Stimulated activated naive B cell treated with anti-CD40 and anti-IgM and Interleukin-4, amounts not matched to agents 10 μg/mL and 1 μg/mL and 100 μg/mL, for 72 hours (primary cell): ENCODE results near the gene REEP6.
A peak's percentile ranks its signal among the peaks of the same experiment; 100 is the strongest.
"Not testable (repeated sequence)": the region's sequence is repeated elsewhere in the genome, so short reads cannot be mapped to it uniquely, and the experiment has no call there.

Experiments used
- ATAC-seq, 2 donors: fragments of 150-1000 bp; cut with Tn5 transposase; replicated peaks; 2 replicates each; pipeline ENCODE4 v1.10.0; 2021; ENCODE audit warnings: moderate library complexity in 1 of 2
- DNase-seq: peaks from one replicate; pipeline ENCODE4 v3.0.0; 2021
- H3K27ac Mint-ChIP-seq: one replicate; pipeline ENCODE4 v1.8.0; 2022; ENCODE audit warnings: mild to moderate bottlenecking, mixed read lengths
- H3K27me3 Mint-ChIP-seq, 2 donors: one replicate each; pipeline ENCODE4 v1.8.0; 2022; ENCODE audit warnings: mixed read lengths in 2 of 2
- H3K36me3 Mint-ChIP-seq, 2 donors: one replicate each; pipeline ENCODE4 v1.8.0; 2022; ENCODE audit warnings: mixed read lengths in 2 of 2, mild to moderate bottlenecking in 1 of 2
- H3K4me1 Mint-ChIP-seq, 2 donors: one replicate each; pipeline ENCODE4 v1.8.0; 2022; ENCODE audit warnings: mixed read lengths in 2 of 2, mild to moderate bottlenecking in 1 of 2
- H3K4me3 Mint-ChIP-seq, 2 donors: one replicate each; pipeline ENCODE4 v1.8.0; 2022; ENCODE audit warnings: mild to moderate bottlenecking in 2 of 2, mixed read lengths in 2 of 2, moderate library complexity in 1 of 2
- H3K9me3 Mint-ChIP-seq, 2 donors: one replicate each; pipeline ENCODE4 v1.8.0; 2022; ENCODE audit warnings: mixed read lengths in 2 of 2, mild to moderate bottlenecking in 1 of 2

Gene REEP6

GRCh38 chr19:1509602-1510441, 18.8 kb downstream of the REEP6 start:
- Mint-ChIP-seq H3K4me1 (peaks cover 8 to 13% of the 10 kb centered on the region in 2 donors), H3K27me3 (peaks cover 53 to 86% of the 10 kb centered on the region in 2 donors), H3K4me3 (no peak overlapping the region), H3K36me3 (peaks cover 4 to 5% of the 10 kb centered on the region in 2 donors), H3K27ac (no peak overlapping the region), H3K9me3 (peaks cover 4 to 7% of the 10 kb centered on the region in 2 donors)
- ATAC-seq (no peak), DNase-seq (no peak)

GRCh38 chr19:1510442-1510806, 19.4 kb downstream of the REEP6 start:
- Mint-ChIP-seq H3K4me3 (no peak overlapping the region), H3K4me1 (peaks cover 8 to 13% of the 10 kb centered on the region in 2 donors), H3K27me3 (peaks cover 51 to 86% of the 10 kb centered on the region in 2 donors), H3K9me3 (peaks cover 4 to 6% of the 10 kb centered on the region in 2 donors), H3K36me3 (peaks cover 4 to 5% of the 10 kb centered on the region in 2 donors), H3K27ac (no peak overlapping the region)
- ATAC-seq (no peak), DNase-seq (no peak)

GRCh38 chr19:1510807-1511206, 19.8 kb downstream of the REEP6 start:
- DNase-seq = no peak
- H3K36me3 Mint-ChIP-seq = peaks cover 4 to 5% of the 10 kb centered on the region in 2 donors
- no peak for ATAC-seq
- peaks cover 47 to 86% of the 10 kb centered on the region in 2 donors for H3K27me3 Mint-ChIP-seq
- peaks cover 4% of the 10 kb centered on the region in 2 donors for H3K9me3 Mint-ChIP-seq
- H3K4me3 Mint-ChIP-seq = no peak overlapping the region
- no peak overlapping the region for H3K27ac Mint-ChIP-seq
- H3K4me1 Mint-ChIP-seq = peaks cover 8 to 13% of the 10 kb centered on the region in 2 donors

GRCh38 chr19:1511318-1512317, 20.6 kb downstream of the REEP6 start:
- no peak for DNase-seq
- Mint-ChIP-seq H3K27me3 (peaks cover 48 to 85% of the 10 kb centered on the region in 2 donors), H3K4me1 (peaks cover 8 to 10% of the 10 kb centered on the region in 2 donors), H3K27ac (no peak overlapping the region), H3K4me3 (no peak overlapping the region), H3K36me3 (peaks cover 3 to 4% of the 10 kb centered on the region in 2 donors), H3K9me3 (peaks cover 0 to 5% of the 10 kb centered on the region in 2 donors)
- ATAC-seq = no peak

GRCh38 chr19:1512671-1513498, 21.9 kb downstream of the REEP6 start, which contains the start of gene ADAMTSL5:
TSS of gene ADAMTSL5 (minus strand) at chr19:1513019. CDS start at chr19:1510943, 2,076 bp downstream.
- H3K4me1 Mint-ChIP-seq = peaks cover 4 to 5% of the 10 kb centered on the region in 2 donors
- DNase-seq = no peak

GRCh38 chr19:1513499-1514294, 22.7 kb downstream of the REEP6 start:
- H3K4me3 Mint-ChIP-seq = peak overlapping the region; percentile 32 to 39
- peak; percentile 50 to 52 for ATAC-seq

More at GRCh38 chr19:1512671-1513498, 21.9 kb downstream of the REEP6 start, which contains the start of gene ADAMTSL5:
- Mint-ChIP-seq H3K36me3 (peaks cover 1% of the 10 kb centered on the region in 2 donors), H3K4me3 (peak within 1 kb of the TSS; percentile 63 to 72), H3K9me3 (peaks cover 0 to 3% of the 10 kb centered on the region in 2 donors), H3K27ac (peak within 1 kb of the TSS; percentile 60), H3K27me3 (peaks cover 53 to 80% of the 10 kb centered on the region in 2 donors)
- peak; percentile 82 for ATAC-seq

GRCh38 chr19:1514295-1514661, 23.3 kb downstream of the REEP6 start:
- H3K4me3 Mint-ChIP-seq = no peak overlapping the region
- no peak for DNase-seq
- no peak for ATAC-seq
- peaks cover 0 to 2% of the 10 kb centered on the region in 2 donors for H3K9me3 Mint-ChIP-seq
- H3K27ac Mint-ChIP-seq = no peak overlapping the region
- H3K27me3 Mint-ChIP-seq = peaks cover 62 to 79% of the 10 kb centered on the region in 2 donors
- peaks cover 0 to 3% of the 10 kb centered on the region in 2 donors for H3K4me1 Mint-ChIP-seq
- no peaks in the 10 kb centered on the region for H3K36me3 Mint-ChIP-seq

More at GRCh38 chr19:1513499-1514294, 22.7 kb downstream of the REEP6 start:
- peaks cover 0 to 2% of the 10 kb centered on the region in 2 donors for H3K9me3 Mint-ChIP-seq
- H3K27ac Mint-ChIP-seq = no peak overlapping the region
- H3K36me3 Mint-ChIP-seq = no peaks in the 10 kb centered on the region
- peaks cover 0 to 3% of the 10 kb centered on the region in 2 donors for H3K4me1 Mint-ChIP-seq
- H3K27me3 Mint-ChIP-seq = peaks cover 57 to 81% of the 10 kb centered on the region in 2 donors
- DNase-seq = no peak

- Mint-ChIP-seq H3K4me1 (peaks cover 0 to 3% of the 10 kb centered on the region in 2 donors), H3K9me3 (peaks cover 0 to 2% of the 10 kb centered on the region in 2 donors), H3K27me3 (peaks cover 56 to 70% of the 10 kb centered on the region in 2 donors), H3K4me3 (no peak overlapping the region), H3K27ac (no peak overlapping the region), H3K36me3 (no peaks in the 10 kb centered on the region)
- DNase-seq (no peak), ATAC-seq (no peak)
Observed at GRCh38 chr19:1514986-1515721, 24.2 kb downstream of the REEP6 start.

GRCh38 chr19:1516395-1516753, 25.4 kb downstream of the REEP6 start:
- ATAC-seq = no peak
- Mint-ChIP-seq H3K27ac (no peak overlapping the region), H3K4me3 (no peak overlapping the region), H3K4me1 (peaks cover 0 to 3% of the 10 kb centered on the region in 2 donors), H3K27me3 (peaks cover 46 to 63% of the 10 kb centered on the region in 2 donors), H3K9me3 (peaks cover 0 to 2% of the 10 kb centered on the region in 2 donors), H3K36me3 (no peaks in the 10 kb centered on the region)
- no peak for DNase-seq

GRCh38 chr19:1518471-1518870, 27.5 kb downstream of the REEP6 start:
- Mint-ChIP-seq H3K36me3 (no peaks in the 10 kb centered on the region), H3K9me3 (peaks cover 0 to 2% of the 10 kb centered on the region in 2 donors), H3K4me3 (no peak overlapping the region), H3K27me3 (peaks cover 49 to 67% of the 10 kb centered on the region in 2 donors), H3K4me1 (peaks cover 0 to 4% of the 10 kb centered on the region in 2 donors), H3K27ac (no peak overlapping the region)
- DNase-seq = no peak
- ATAC-seq = no peak

- not testable (repeated sequence) for H3K4me1 Mint-ChIP-seq, H3K9me3 Mint-ChIP-seq, ATAC-seq, H3K36me3 Mint-ChIP-seq, H3K27ac Mint-ChIP-seq, DNase-seq, H3K4me3 Mint-ChIP-seq
- H3K27me3 Mint-ChIP-seq = peaks cover 50 to 64% of the 10 kb centered on the region in 2 donors
Observed at GRCh38 chr19:1519802-1520201, 28.8 kb downstream of the REEP6 start.

GRCh38 chr19:1520203-1520780, 29.3 kb downstream of the REEP6 start:
- peaks cover 0 to 2% of the 10 kb centered on the region in 2 donors for H3K9me3 Mint-ChIP-seq
- H3K36me3 Mint-ChIP-seq = peaks cover 0 to 4% of the 10 kb centered on the region in 2 donors
- H3K27ac Mint-ChIP-seq = no peak overlapping the region
- peaks cover 51 to 64% of the 10 kb centered on the region in 2 donors for H3K27me3 Mint-ChIP-seq
- H3K4me1 Mint-ChIP-seq = peaks cover 9 to 10% of the 10 kb centered on the region in 2 donors
- ATAC-seq (no peak), DNase-seq (no peak)
- H3K4me3 Mint-ChIP-seq = no peak overlapping the region
